ENCODE measurements around the gene DSG3. TPM values are rescaled to one million over a fixed set of nuclear protein-coding genes. Genes with fewer than 3 reads are reported as not detected.

The DSG3 gene
- total and polyA plus RNA-seq, 12 donors, result 0.04 TPM; not detected in 11

DNA sequence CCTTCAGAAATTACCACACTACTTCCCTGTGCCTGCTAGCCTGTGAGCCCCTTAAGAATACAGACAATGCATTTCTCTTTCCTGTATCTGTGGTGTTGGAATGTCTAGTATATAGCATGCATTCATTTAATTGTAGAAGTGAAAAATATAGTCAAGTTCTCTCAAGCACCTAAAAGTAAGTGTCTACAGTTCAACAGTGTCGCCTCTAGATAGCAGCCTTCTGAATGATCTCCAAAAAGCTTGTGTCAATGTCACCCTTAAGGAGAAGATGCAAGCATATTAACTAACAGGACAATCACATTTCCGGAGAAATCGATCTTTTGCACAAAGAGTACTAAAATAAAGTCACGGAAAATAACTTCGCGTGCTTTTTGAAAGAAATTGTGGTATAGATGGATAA, 27.5 kb upstream of the DSG3 start:
- H3K27me3 ChIP-seq, result no peaks in the 10 kb centered on the region
- H3K4me1 ChIP-seq, result no peaks in the 10 kb centered on the region
- ATAC-seq, result no peak
- 91 to 94% methylated on average over 6 of the region's 6 CpGs for WGBS, 2 donors
- peaks cover 0 to 4% (median 0%) of the 10 kb centered on the region in 11 donors for H3K9me3 ChIP-seq
- intact Hi-C loops (cut with DNase I), result loop anchor here in 1 of 10 donors (10.0 kb wide), 1 partner anchor 85 kb away; no protein-coding TSS in a partner anchor
- H3K27ac ChIP-seq, result no peak overlapping the region
- H3K36me3 ChIP-seq, result no peaks in the 10 kb centered on the region
- TF ChIP-seq, protein P1, sequence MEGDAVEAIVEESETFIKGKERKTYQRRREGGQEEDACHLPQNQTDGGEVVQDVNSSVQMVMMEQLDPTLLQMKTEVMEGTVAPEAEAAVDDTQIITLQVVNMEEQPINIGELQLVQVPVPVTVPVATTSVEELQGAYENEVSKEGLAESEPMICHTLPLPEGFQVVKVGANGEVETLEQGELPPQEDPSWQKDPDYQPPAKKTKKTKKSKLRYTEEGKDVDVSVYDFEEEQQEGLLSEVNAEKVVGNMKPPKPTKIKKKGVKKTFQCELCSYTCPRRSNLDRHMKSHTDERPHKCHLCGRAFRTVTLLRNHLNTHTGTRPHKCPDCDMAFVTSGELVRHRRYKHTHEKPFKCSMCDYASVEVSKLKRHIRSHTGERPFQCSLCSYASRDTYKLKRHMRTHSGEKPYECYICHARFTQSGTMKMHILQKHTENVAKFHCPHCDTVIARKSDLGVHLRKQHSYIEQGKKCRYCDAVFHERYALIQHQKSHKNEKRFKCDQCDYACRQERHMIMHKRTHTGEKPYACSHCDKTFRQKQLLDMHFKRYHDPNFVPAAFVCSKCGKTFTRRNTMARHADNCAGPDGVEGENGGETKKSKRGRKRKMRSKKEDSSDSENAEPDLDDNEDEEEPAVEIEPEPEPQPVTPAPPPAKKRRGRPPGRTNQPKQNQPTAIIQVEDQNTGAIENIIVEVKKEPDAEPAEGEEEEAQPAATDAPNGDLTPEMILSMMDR (IDR thresholded peaks at IDR 0.05), result no peak
- no peak for DNase-seq
- no peak overlapping the region for H3K4me3 ChIP-seq

DNA sequence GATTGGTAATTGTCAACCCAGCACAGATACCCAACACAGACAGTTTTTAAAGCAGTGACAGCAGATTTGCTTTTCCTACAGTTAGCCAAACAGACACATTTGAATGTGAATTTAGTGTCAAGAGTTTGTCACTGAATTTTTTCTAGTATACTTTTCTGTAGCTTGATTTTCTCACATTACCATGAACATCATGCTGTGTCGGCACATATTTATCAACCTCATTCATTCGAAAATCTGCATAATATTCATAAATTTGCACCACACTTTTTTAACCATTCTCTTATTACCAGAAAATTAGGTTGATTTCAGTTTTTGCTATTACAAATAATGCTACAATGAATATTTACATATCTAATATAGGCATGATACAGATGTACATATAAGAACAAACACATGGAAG, 27.0 kb upstream of the DSG3 start:
- 88 to 95% methylated on average over 2 of the region's 2 CpGs for WGBS, 2 donors
- intact Hi-C loops (cut with DNase I), result loop anchor here in 1 of 10 donors (10.0 kb wide), 1 partner anchor 84 kb away; no protein-coding TSS in a partner anchor
- TF ChIP-seq, protein P1 (IDR thresholded peaks at IDR 0.05), result no peak

GRCh38 chr18:31424383-31424988, 23.1 kb upstream of the DSG3 start:
- H3K27ac ChIP-seq, result no peak overlapping the region
- ATAC-seq (no peak), DNase-seq (no peak)
- TF ChIP-seq, protein P1 (IDR thresholded peaks at IDR 0.05), result peak in 7 of 9 donors; percentile 40 to 56 (median 48)
- WGBS, 2 donors, result 37 to 38% methylated on average over 7 of the region's 7 CpGs
- H3K9me3 ChIP-seq, result no peaks in the 10 kb centered on the region
- no peaks in the 10 kb centered on the region for H3K4me1 ChIP-seq
- intact Hi-C loops (cut with DNase I), result loop anchor here in 1 of 10 donors (10.0 kb wide), 1 partner anchor 80 kb away; no protein-coding TSS in a partner anchor
- H3K36me3 ChIP-seq, result no peaks in the 10 kb centered on the region
- no peaks in the 10 kb centered on the region for H3K27me3 ChIP-seq
- H3K4me3 ChIP-seq, result no peak overlapping the region

More for the DNA sequence above, 27.0 kb upstream of the DSG3 start:
- H3K4me1 ChIP-seq, result no peaks in the 10 kb centered on the region
- no peak overlapping the region for H3K4me3 ChIP-seq
- no peaks in the 10 kb centered on the region for H3K27me3 ChIP-seq
- DNase-seq, result no peak
- H3K9me3 ChIP-seq, result peaks cover 0 to 4% (median 0%) of the 10 kb centered on the region in 11 donors
- no peak overlapping the region for H3K27ac ChIP-seq
- no peak for ATAC-seq
- H3K36me3 ChIP-seq, result no peaks in the 10 kb centered on the region

DNA sequence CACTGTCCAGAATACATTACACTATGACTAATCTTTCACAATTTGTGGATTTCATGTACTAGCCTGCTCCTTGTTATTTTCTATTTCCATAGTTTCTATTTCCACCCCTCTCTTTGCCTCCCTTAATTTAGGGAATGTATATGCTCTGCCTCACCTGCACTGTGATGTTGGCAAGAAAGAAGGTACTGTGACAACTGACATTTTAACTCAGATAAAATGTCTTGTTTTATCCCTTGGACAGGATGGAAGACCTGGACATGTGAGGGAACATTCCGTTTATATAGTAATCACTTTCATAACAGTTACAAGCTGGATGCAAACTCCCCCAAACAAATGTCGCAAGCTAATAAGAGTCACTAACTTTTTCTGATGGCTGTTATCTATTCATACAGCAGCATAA, 21.5 kb upstream of the DSG3 start:
- intact Hi-C loops (cut with DNase I), result loop anchor here in 2 of 10 donors (5.0 to 10.0 kb wide), 2 partner anchors 76 to 79 kb away; no protein-coding TSS in a partner anchor
- TF ChIP-seq, protein P1 (IDR thresholded peaks at IDR 0.05), result no peak
- H3K4me1 ChIP-seq, result no peaks in the 10 kb centered on the region

More for the DNA sequence above, 21.5 kb upstream of the DSG3 start:
- no peaks in the 10 kb centered on the region for H3K27me3 ChIP-seq
- WGBS, 2 donors, result 51 to 75% methylated on average over 2 of the region's 2 CpGs
- no peak overlapping the region for H3K27ac ChIP-seq
- H3K36me3 ChIP-seq, result no peaks in the 10 kb centered on the region
- H3K9me3 ChIP-seq, result peaks cover 0 to 2% (median 0%) of the 10 kb centered on the region in 11 donors
- no peak overlapping the region for H3K4me3 ChIP-seq
- peak in 1 of 8 donors; percentile 46 for ATAC-seq
- no peak for DNase-seq

Measured in heart right ventricle (tissue), 16 donors.